Activated CD4-positive, CD25-positive, alpha-beta regulatory T cell treated with anti-CD3 and anti-CD28 coated beads, Interleukin-2, amount 50 U/mL, for 24 hours (primary cell): ENCODE data around the gene GJB4.
"Not testable (repeated sequence)": the region's sequence is repeated elsewhere in the genome, so short reads cannot be mapped to it uniquely, and the experiment has no call there.

Experiments
- ATAC-seq, 2 donors: fragments of 150-1000 bp; cut with Tn5 transposase; one replicate each; pipeline ENCODE4 v1.10.0; 2021; ENCODE audit warnings: mild to moderate bottlenecking in 1 of 2, moderate library complexity in 1 of 2

Gene GJB4

GRCh38 chr1:34808051-34808810 is 48.7 kb downstream of the GJB4 start:
- ATAC-seq, result no peak

- not testable (repeated sequence) for ATAC-seq
Observed at GRCh38 chr1:34810781-34811180, 51.2 kb downstream of the GJB4 start.
